GM21529 (cell line): ENCODE results near the gene FOXB2.
"Not testable (repeated sequence)": the region's sequence is repeated elsewhere in the genome, so short reads cannot be mapped to it uniquely, and the experiment has no call there.

Experiments
- ATAC-seq: cut with Tn5 transposase; IDR thresholded peaks from one replicate; pipeline ENCODE4 v1.9.1; 2021; ENCODE audit not compliant: unreplicated experiment

FOXB2 gene

GRCh38 chr9:77016121-77016525 is 3.3 kb upstream of the FOXB2 start:
- no peak for ATAC-seq

GRCh38 chr9:77016526-77017504 is 2.6 kb upstream of the FOXB2 start:
- no peak for ATAC-seq

GRCh38 chr9:77017505-77017894 is 2.0 kb upstream of the FOXB2 start:
- ATAC-seq, result no peak

GRCh38 chr9:77018058-77018968 is 1.1 kb upstream of the FOXB2 start:
- ATAC-seq, result no peak

GRCh38 chr9:77018969-77019235 is 553 bp upstream of the FOXB2 start:
- no peak for ATAC-seq

- no peak for ATAC-seq
These were observed 514 bp downstream of the FOXB2 start for GRCh38 chr9:77019926-77020412.

- ATAC-seq, result no peak
These were observed 1.2 kb downstream of the FOXB2 start for GRCh38 chr9:77020413-77021290.

GRCh38 chr9:77021291-77021894 is 1.9 kb downstream of the FOXB2 start:
- no peak for ATAC-seq

GRCh38 chr9:77021922-77022782 is 2.7 kb downstream of the FOXB2 start:
- no peak for ATAC-seq

GRCh38 chr9:77022783-77023440 is 3.5 kb downstream of the FOXB2 start:
- ATAC-seq, result no peak

- no peak for ATAC-seq
These were observed 4.3 kb downstream of the FOXB2 start for GRCh38 chr9:77023726-77024125.

- ATAC-seq, result no peak
These were observed 5.5 kb downstream of the FOXB2 start for GRCh38 chr9:77024776-77025545.

GRCh38 chr9:77028478-77028877 is 9.0 kb downstream of the FOXB2 start:
- ATAC-seq, result no peak

- no peak for ATAC-seq
These were observed 10.6 kb downstream of the FOXB2 start for GRCh38 chr9:77030045-77030444.

- ATAC-seq, result no peak
These were observed 19.0 kb downstream of the FOXB2 start for GRCh38 chr9:77038281-77039036.

- ATAC-seq, result no peak
These were observed 20.9 kb downstream of the FOXB2 start for GRCh38 chr9:77040340-77040739.

GRCh38 chr9:77043743-77044142 is 24.3 kb downstream of the FOXB2 start:
- ATAC-seq, result not testable (repeated sequence)
